PC-9 (cell line): ENCODE results near the gene SYNJ2. TPM values are rescaled to one million over a fixed set of nuclear protein-coding genes. Genes with fewer than 3 reads are reported as not detected.
A peak's percentile ranks its signal among the peaks of the same experiment; 100 is the strongest.

Experiments used
- BruUV-seq: library from RNA; stranded (reverse); fragments of 400-500 nt; replicated peaks from 2 replicates; lab custom pipeline; 2021; lab: Mats Ljungman, UMichigan
- CTCF ChIA-PET: fragments of 300-600 bp; sonication (Branson Sonifier 250); formaldehyde crosslinking; loops from one replicate; lab custom pipeline; 2022; ENCODE audit warnings: antibody characterized with exemption; lab: Charles Lee
- POLR2A ChIA-PET: fragments of 300-600 bp; sonication (Branson Sonifier 250); formaldehyde crosslinking; loops from one replicate; lab custom pipeline; 2022; ENCODE audit warnings: antibody characterized with exemption; ENCODE audit not compliant: unreplicated experiment; lab: Charles Lee
- DNase-seq, 2 experiments: peaks; one replicate each; pipeline versions ENCODE4 v3.0.0 to v3.0.0-alpha.2; 2015 to 2022; ENCODE audit warnings: mixed read lengths in 1 of 2
- H2AFZ ChIP-seq: fragments of 200-600 bp; sonication (generic); 2 replicates; pipeline ENCODE4 v1.8.1; 2017; ENCODE audit warnings: antibody characterized with exemption
- H3F3A ChIP-seq: fragments of 200-600 bp; sonication (generic); 2 replicates; pipeline ENCODE4 v1.8.1; 2017; ENCODE audit warnings: antibody characterized with exemption, mild to moderate bottlenecking, low read depth; ENCODE audit not compliant: insufficient read depth
- H3K27ac ChIP-seq: fragments of 200-600 bp; sonication (generic); 2 replicates; pipeline ENCODE4 v1.6.1; 2016; ENCODE audit warnings: mixed run types
- H3K27me3 ChIP-seq: fragments of 200-600 bp; sonication (generic); 2 replicates; pipeline ENCODE4 v1.6.1; 2016; ENCODE audit warnings: low read depth, mixed run types; ENCODE audit not compliant: insufficient read depth
- H3K36me3 ChIP-seq: fragments of 200-600 bp; sonication (generic); 2 replicates; pipeline ENCODE4 v1.6.1; 2016; ENCODE audit warnings: low read depth, mixed run types
- H3K4me1 ChIP-seq: fragments of 200-600 bp; sonication (generic); replicated peaks from 2 replicates; pipeline ENCODE4 v1.6.1; 2016; ENCODE audit warnings: mixed run types; ENCODE audit not compliant: insufficient read depth
- H3K4me2 ChIP-seq: fragments of 200-600 bp; sonication (generic); 2 replicates; pipeline ENCODE4 v1.6.1; 2017; ENCODE audit warnings: mixed run types
- H3K4me3 ChIP-seq: fragments of 200-600 bp; sonication (generic); 2 replicates; pipeline ENCODE4 v1.6.1; 2016; ENCODE audit warnings: mixed run types
- H3K79me2 ChIP-seq: fragments of 200-600 bp; sonication (generic); 2 replicates; pipeline ENCODE4 v1.6.1; 2017; ENCODE audit warnings: low read depth, mixed run types
- H3K9me2 ChIP-seq: fragments of 200-600 bp; sonication (generic); 2 replicates; pipeline ENCODE4 v1.8.1; 2017; ENCODE audit warnings: mild to moderate bottlenecking; ENCODE audit not compliant: insufficient read depth
- H3K9me3 ChIP-seq: fragments of 200-600 bp; sonication (generic); 2 replicates; pipeline ENCODE4 v1.8.1; 2016; ENCODE audit warnings: low read depth; ENCODE audit not compliant: insufficient read depth
- H4K20me1 ChIP-seq: fragments of 200-600 bp; sonication (generic); 2 replicates; pipeline ENCODE4 v1.8.1; 2017; ENCODE audit not compliant: insufficient read depth
- EZH2 ChIP-seq: fragments of 200-600 bp; sonication (generic); IDR thresholded peaks from 2 replicates; pipeline ENCODE4 v1.8.0; 2017; ENCODE audit warnings: antibody characterized with exemption, low read depth
- intact Hi-C: fragments of 100-400 bp; cut with micrococcal nuclease; formaldehyde crosslinking; loops from one replicate; pipeline ENCODE4 v1.10.0; 2022; ENCODE audit not compliant: unreplicated experiment
- total RNA-seq: library from RNA; stranded (reverse); gene quantifications from 2 replicates; pipeline ENCODE4 v1.2.3, GENCODE V29; 2021
- TF ChIP-seq, protein P1 (sequence below): fragments of 200-600 bp; sonication (generic); conservative IDR thresholded peaks from 2 replicates; pipeline ENCODE4 v1.6.1; 2017; ENCODE audit warnings: mixed run types, antibody characterized with exemption, mild to moderate bottlenecking, moderate library complexity

Gene SYNJ2
- total RNA-seq, 1 experiment from 2014 or later, result 30.3 TPM

DNA sequence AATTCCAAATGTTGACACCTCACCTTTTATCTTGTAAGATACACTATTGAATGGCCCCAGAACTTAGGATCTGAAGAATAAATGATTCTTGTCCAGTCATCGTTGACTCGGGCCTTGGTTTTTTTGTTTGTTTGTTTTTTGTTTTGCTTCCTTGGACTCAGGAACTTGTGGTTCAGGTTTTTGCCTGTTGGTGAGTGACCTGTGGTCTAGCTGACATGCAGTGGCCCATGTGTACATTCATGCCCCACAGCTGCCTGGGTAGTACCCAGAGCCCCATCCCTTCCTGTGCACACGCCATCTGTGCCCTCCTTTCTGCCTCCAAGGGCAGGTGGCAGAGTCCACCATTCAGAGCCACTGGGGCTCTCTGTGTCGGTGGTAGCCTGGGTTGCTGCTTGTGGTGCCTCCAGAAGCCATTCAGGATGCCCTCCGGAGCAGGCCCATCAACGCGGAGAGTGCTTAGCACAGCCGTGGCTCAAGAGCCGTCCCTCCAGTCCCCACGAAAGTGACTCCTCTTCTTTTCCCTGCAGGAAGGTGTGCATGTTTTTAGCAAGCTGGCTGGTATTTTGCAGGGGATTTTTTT, 85.9 kb downstream of the SYNJ2 start:
- POLR2A ChIA-PET, result interaction anchor here (0.7 kb wide), 1 partner anchor 934 kb away, joined by 4 read pairs; no protein-coding TSS in a partner anchor
- BruUV-seq, result no TSS peak
- no peak overlapping the region for H2AFZ ChIP-seq
- H3K9me3 ChIP-seq, result no peaks in the 10 kb centered on the region
- H3K4me3 ChIP-seq, result no peak overlapping the region
- TF ChIP-seq, protein P1, sequence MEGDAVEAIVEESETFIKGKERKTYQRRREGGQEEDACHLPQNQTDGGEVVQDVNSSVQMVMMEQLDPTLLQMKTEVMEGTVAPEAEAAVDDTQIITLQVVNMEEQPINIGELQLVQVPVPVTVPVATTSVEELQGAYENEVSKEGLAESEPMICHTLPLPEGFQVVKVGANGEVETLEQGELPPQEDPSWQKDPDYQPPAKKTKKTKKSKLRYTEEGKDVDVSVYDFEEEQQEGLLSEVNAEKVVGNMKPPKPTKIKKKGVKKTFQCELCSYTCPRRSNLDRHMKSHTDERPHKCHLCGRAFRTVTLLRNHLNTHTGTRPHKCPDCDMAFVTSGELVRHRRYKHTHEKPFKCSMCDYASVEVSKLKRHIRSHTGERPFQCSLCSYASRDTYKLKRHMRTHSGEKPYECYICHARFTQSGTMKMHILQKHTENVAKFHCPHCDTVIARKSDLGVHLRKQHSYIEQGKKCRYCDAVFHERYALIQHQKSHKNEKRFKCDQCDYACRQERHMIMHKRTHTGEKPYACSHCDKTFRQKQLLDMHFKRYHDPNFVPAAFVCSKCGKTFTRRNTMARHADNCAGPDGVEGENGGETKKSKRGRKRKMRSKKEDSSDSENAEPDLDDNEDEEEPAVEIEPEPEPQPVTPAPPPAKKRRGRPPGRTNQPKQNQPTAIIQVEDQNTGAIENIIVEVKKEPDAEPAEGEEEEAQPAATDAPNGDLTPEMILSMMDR, result no peak
- no peak for TF ChIP-seq EZH2
- no peaks in the 10 kb centered on the region for H3K27me3 ChIP-seq
- H3K36me3 ChIP-seq, result peaks cover 33% of the 10 kb centered on the region
- DNase-seq, result peak; percentile 34 to 88
- H4K20me1 ChIP-seq, result no peaks in the 10 kb centered on the region
- peak overlapping the region; percentile 55 for H3K4me2 ChIP-seq
- intact Hi-C loops, result loop anchor here (1.0 to 5.0 kb wide), 3 partner anchors 27 to 81 kb away; no protein-coding TSS in a partner anchor
- peaks cover 40% of the 10 kb centered on the region for H3F3A ChIP-seq
- no peaks in the 10 kb centered on the region for H3K9me2 ChIP-seq
- no peaks in the 10 kb centered on the region for H3K79me2 ChIP-seq
- CTCF ChIA-PET, result no interaction called here
- H3K4me1 ChIP-seq, result peaks cover 52% of the 10 kb centered on the region
- H3K27ac ChIP-seq, result peak overlapping the region; percentile 83

DNA sequence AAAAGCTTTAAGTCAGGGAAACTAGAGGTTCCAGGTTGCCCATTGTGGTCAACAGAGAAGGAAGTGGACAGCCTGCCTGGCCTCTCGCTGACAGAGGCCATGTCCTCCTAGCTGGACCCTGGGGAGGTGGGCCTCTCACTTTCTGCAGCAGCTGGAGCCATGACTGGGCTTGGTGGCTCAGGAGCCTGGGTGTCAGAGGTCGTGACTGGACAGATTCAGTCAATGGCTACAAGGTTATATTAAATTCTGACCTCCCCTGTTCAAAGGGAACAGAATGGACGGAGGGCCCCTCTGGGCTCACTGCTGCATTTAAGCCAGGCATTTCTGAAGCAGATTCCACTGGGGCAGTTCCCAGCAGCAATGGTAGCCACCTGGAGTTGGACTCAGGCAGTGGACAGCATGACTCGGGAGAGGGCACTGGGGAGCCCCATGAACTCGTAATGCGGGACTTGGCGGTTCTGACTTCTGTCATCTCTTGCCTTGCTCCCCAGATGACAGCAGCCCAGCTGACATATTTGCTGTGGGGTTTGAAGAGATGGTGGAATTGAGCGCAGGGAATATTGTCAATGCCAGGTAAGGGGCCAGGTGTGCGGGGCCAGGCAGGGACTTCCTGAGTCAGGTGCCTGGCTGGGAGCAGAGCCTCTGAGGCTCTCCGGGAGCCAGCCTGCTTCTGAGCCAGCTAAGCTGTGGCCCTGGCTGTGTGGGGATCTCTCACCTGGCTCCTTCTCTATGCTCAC, 86.7 kb downstream of the SYNJ2 start:
- H4K20me1 ChIP-seq, result no peaks in the 10 kb centered on the region
- intact Hi-C loops, result loop anchor here (1.0 to 5.0 kb wide), 3 partner anchors 28 to 82 kb away; no protein-coding TSS in a partner anchor
- no peaks in the 10 kb centered on the region for H3K9me2 ChIP-seq
- H3K4me3 ChIP-seq, result no peak overlapping the region
- H3F3A ChIP-seq, result peaks cover 40% of the 10 kb centered on the region
- peak overlapping the region; percentile 55 for H3K4me2 ChIP-seq
- no peaks in the 10 kb centered on the region for H3K27me3 ChIP-seq
- H3K4me1 ChIP-seq, result peaks cover 49% of the 10 kb centered on the region
- POLR2A ChIA-PET, result interaction anchor here (0.7 kb wide), 1 partner anchor 934 kb away, joined by 4 read pairs; no protein-coding TSS in a partner anchor
- H3K27ac ChIP-seq, result peak overlapping the region; percentile 83
- H3K9me3 ChIP-seq, result no peaks in the 10 kb centered on the region
- no peaks in the 10 kb centered on the region for H3K79me2 ChIP-seq
- peaks cover 30% of the 10 kb centered on the region for H3K36me3 ChIP-seq
- TF ChIP-seq, protein P1, result no peak
- TF ChIP-seq EZH2, result no peak
- no peak for DNase-seq
- TSS peak; percentile 36 for BruUV-seq
- no peak overlapping the region for H2AFZ ChIP-seq
- CTCF ChIA-PET, result no interaction called here

DNA sequence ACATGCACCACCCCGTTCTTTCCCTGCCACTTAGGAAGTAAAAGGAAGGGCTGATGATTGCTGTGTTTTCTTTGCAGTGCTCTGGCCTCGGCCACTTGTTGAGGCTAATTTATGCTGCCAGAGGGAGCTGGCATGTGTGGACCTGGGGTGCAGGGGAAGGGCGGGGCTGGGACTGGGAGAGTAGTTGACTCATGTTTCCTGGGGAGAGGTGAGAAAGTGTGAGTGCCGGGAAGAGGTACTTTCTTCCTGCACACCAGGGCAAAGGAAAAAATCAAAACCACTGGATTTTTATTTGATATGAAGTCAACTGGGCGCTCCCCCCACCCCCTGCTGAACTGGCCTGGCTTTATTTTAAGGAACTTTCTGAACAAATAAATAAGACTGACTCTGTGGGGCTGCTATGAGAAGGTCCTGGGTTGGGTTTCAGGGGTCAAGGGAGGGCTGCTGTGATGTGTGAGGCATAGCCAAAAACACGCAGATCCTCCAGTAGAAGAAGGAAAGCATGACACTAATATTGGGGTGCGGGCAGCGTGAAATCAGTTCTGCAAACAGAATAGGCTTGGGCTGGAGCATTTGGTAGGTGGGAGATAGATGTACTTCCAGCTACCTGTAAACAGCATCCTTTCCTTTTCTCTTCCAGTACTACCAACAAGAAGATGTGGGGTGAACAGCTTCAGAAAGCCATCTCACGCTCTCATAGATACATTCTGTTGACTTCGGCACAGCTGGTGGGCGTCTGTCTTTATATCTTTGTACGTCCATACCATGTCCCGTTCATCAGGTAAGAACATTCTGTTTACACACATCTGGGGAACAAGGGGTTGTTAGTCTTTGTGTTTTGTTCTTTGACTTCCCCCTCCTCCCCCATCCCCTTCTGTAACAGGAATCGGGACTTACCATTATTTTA, 87.5 kb downstream of the SYNJ2 start:
- no peak for TF ChIP-seq EZH2
- ChIA-PET CTCF (interaction anchor here (0.5 to 0.7 kb wide), 3 partner anchors 382 to 753 kb away, joined by 3 to 7 read pairs (median 3); no protein-coding TSS in a partner anchor), POLR2A (interaction anchor here (0.7 to 0.8 kb wide), 2 partner anchors 14 to 641 kb away, joined by 5 to 8 read pairs; no protein-coding TSS in a partner anchor)
- Histone ChIP-seq H3K9me3 (no peaks in the 10 kb centered on the region), H3F3A (peaks cover 40% of the 10 kb centered on the region), H3K9me2 (no peaks in the 10 kb centered on the region), H3K4me3 (no peak overlapping the region), H3K36me3 (peaks cover 27% of the 10 kb centered on the region), H4K20me1 (no peaks in the 10 kb centered on the region), H3K79me2 (no peaks in the 10 kb centered on the region), H3K27ac (peak overlapping the region; percentile 83), H2AFZ (no peak overlapping the region), H3K4me2 (peak overlapping the region; percentile 55), H3K27me3 (no peaks in the 10 kb centered on the region), H3K4me1 (peaks cover 49% of the 10 kb centered on the region)
- no TSS peak for BruUV-seq
- intact Hi-C loops, result loop anchor here (1.0 to 5.0 kb wide), 3 partner anchors 29 to 82 kb away; no protein-coding TSS in a partner anchor
- DNase-seq, result peak; percentile 78 to 84
